Hepatocyte (in vitro differentiated cells): Measurements from ENCODE around the gene NGEF. TPM values are rescaled to one million over a fixed set of nuclear protein-coding genes. Genes with fewer than 3 reads are reported as not detected.

Experiments used
- DNase-seq: peaks from one replicate; pipeline ENCODE4 v3.0.0-alpha.2; 2016; ENCODE audit warnings: low spot score
- H2AFZ ChIP-seq: fragments of 200-600 bp; sonication (generic); 2 replicates; pipeline ENCODE4 v1.6.0; 2016; ENCODE audit warnings: antibody characterized with exemption, mild to moderate bottlenecking
- H3K27ac ChIP-seq: fragments of 200-600 bp; sonication (generic); 2 replicates; pipeline ENCODE4 v1.5.1; 2016; ENCODE audit warnings: mild to moderate bottlenecking
- H3K27me3 ChIP-seq: fragments of 200-600 bp; sonication (generic); 2 replicates; pipeline ENCODE4 v1.6.1; 2016
- H3K36me3 ChIP-seq: fragments of 200-600 bp; sonication (generic); replicated peaks from 2 replicates; pipeline ENCODE4 v1.5.1; 2016; ENCODE audit warnings: low read depth; ENCODE audit not compliant: insufficient read depth
- H3K4me1 ChIP-seq: fragments of 200-600 bp; sonication (generic); 2 replicates; pipeline ENCODE4 v1.5.1; 2016; ENCODE audit warnings: mild to moderate bottlenecking, moderate library complexity; ENCODE audit not compliant: insufficient read depth
- H3K4me2 ChIP-seq: fragments of 200-600 bp; sonication (generic); 2 replicates; pipeline ENCODE4 v1.6.0; 2016
- H3K4me3 ChIP-seq: fragments of 200-600 bp; sonication (generic); 2 replicates; pipeline ENCODE4 v1.5.1; 2016; ENCODE audit warnings: mild to moderate bottlenecking
- H3K79me2 ChIP-seq: fragments of 200-600 bp; sonication (generic); 2 replicates; pipeline ENCODE4 v1.6.0; 2017; ENCODE audit warnings: mild to moderate bottlenecking
- H3K9me2 ChIP-seq: fragments of 200-600 bp; sonication (generic); replicated peaks from 2 replicates; pipeline ENCODE4 v1.6.0; 2017; ENCODE audit warnings: mild to moderate bottlenecking; ENCODE audit not compliant: insufficient read depth
- H3K9me3 ChIP-seq: fragments of 200-600 bp; sonication (generic); 2 replicates; pipeline ENCODE4 v1.5.1; 2016; ENCODE audit warnings: low read depth, mild to moderate bottlenecking
- H4K20me1 ChIP-seq: fragments of 200-600 bp; sonication (generic); 2 replicates; pipeline ENCODE4 v1.6.0; 2016; ENCODE audit warnings: mild to moderate bottlenecking; ENCODE audit not compliant: insufficient read depth, poor library complexity, severe bottlenecking
- EZH2 ChIP-seq: fragments of 200-600 bp; sonication (generic); IDR thresholded peaks from 2 replicates; pipeline ENCODE4 v1.6.1; 2016; ENCODE audit warnings: antibody characterized with exemption, mild to moderate bottlenecking, borderline replicate concordance
- EZH2phosphoT487 ChIP-seq: fragments of 200-600 bp; sonication (generic); IDR thresholded peaks from one replicate; pipeline ENCODE4 v1.6.1; 2018; ENCODE audit warnings: antibody characterized with exemption, mild to moderate bottlenecking, low read depth, moderate library complexity; ENCODE audit not compliant: unreplicated experiment, severe bottlenecking
- WGBS: methylation state at CpG from one replicate; pipeline ENCODE4 v1.1.6; 2016; ENCODE audit warnings: low lambda C conversion rate; ENCODE audit errors: missing lambda C conversion rate; 5-methylcytosine and 5-hydroxymethylcytosine counted together
- polyA plus RNA-seq: library from polyadenylated mRNA; unstranded; fragments of >200 nt; fragmentation: Nextera tagmentation; extraction: Ambion mirVana; gene quantifications from 2 replicates; pipeline ENCODE4 v1.2.1, GENCODE V29; 2016
- total RNA-seq: library from RNA; depleted of rRNA; stranded (reverse); fragments of >200 nt; gene quantifications from 2 replicates; pipeline ENCODE4 v1.2.3, GENCODE V29; 2014
- TF ChIP-seq, protein P1 (sequence below): fragments of 200-600 bp; sonication (generic); IDR thresholded peaks from 2 replicates; pipeline ENCODE4 v1.5.1; 2016; ENCODE audit warnings: antibody characterized with exemption, mild to moderate bottlenecking; ENCODE audit not compliant: poor library complexity

Gene NGEF
- total and polyA plus RNA-seq, 2 experiments from 2014 or later: 2.2 to 3.2 TPM

DNA sequence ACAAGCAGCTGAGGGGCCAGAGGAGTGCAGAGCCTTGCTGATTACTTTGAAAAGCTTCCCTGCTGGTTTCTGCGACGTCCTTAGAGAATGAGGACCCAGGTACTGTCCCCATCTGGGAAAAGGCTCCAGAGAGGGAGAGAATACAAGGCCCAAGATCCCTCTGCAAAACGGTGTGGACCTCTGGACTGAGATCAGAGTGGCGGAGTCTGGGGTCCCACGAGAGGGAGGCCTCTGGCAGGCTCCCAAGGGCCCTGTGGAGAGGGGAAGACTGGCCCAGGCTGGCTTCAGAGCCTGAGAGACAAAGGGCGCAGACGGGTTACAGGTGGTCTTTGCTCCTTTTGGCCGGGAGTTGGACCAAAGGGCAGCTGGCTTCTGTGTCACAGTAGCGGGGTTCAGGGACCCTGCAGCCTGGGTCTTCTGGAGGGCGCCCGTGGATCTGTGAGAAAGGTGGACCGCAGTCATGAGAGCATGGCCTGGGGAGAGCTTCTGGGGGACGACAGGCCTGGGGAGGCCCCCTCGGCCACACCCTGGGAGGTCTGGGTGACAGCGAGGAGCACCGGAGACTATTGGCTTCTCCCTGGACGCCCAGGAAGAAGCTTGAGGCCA lies 142.2 kb downstream of the NGEF start:
- TF ChIP-seq EZH2phosphoT487: no peak
- no peak for TF ChIP-seq EZH2
- TF ChIP-seq, protein P1, sequence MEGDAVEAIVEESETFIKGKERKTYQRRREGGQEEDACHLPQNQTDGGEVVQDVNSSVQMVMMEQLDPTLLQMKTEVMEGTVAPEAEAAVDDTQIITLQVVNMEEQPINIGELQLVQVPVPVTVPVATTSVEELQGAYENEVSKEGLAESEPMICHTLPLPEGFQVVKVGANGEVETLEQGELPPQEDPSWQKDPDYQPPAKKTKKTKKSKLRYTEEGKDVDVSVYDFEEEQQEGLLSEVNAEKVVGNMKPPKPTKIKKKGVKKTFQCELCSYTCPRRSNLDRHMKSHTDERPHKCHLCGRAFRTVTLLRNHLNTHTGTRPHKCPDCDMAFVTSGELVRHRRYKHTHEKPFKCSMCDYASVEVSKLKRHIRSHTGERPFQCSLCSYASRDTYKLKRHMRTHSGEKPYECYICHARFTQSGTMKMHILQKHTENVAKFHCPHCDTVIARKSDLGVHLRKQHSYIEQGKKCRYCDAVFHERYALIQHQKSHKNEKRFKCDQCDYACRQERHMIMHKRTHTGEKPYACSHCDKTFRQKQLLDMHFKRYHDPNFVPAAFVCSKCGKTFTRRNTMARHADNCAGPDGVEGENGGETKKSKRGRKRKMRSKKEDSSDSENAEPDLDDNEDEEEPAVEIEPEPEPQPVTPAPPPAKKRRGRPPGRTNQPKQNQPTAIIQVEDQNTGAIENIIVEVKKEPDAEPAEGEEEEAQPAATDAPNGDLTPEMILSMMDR: no peak
- no peaks in the 10 kb centered on the region for H3K27me3 ChIP-seq
- H3K79me2 ChIP-seq: no peaks in the 10 kb centered on the region
- no peaks in the 10 kb centered on the region for H3K36me3 ChIP-seq
- no peaks in the 10 kb centered on the region for H3K9me3 ChIP-seq
- no peak overlapping the region for H3K4me2 ChIP-seq
- H2AFZ ChIP-seq: no peak overlapping the region
- no peaks in the 10 kb centered on the region for H4K20me1 ChIP-seq
- no peaks in the 10 kb centered on the region for H3K9me2 ChIP-seq
- H3K4me3 ChIP-seq: no peak overlapping the region
- no peak for DNase-seq
- WGBS: 91% methylated on average over 17 of the region's 17 CpGs
- peaks cover 7% of the 10 kb centered on the region for H3K4me1 ChIP-seq
- no peak overlapping the region for H3K27ac ChIP-seq

DNA sequence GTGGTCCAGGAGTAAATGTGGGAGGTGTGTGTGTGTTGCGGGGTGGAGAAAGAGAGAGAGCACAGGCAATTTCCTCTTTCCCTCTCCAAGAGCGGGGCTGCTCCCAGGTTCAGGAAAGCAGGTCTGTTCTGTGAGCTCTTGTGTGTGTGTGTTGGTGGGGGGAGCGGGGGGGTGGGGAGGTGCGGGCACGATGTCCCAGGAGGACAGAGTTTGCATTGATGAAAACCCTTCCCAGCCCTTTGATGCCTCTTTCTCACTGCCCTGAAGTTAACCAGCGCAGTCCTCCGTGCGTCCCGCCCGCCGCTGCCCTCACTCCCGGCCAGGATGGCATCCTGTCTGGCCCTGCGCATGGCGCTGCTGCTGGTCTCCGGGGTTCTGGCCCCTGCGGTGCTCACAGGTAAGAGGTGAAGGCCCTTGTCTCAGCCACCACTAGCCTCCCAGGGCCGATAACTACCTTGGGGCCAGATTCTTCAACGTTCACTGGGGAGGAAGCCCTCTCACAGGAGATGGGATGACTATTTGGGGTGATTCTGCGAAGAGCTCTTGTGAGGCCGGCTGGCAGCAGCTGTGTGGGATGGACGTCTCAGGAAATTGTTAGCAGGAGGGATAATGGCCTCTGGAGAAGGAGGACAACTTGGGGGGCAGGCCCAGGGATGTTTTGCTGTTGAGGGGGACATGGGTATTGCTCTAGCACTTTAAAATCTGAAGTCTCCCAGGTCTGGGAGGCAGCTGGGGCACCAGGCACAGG lies 142.9 kb downstream of the NGEF start, which contains the start of gene SNORC:
Gene SNORC (plus strand): TSS at position 247 of the 748 bp plus-strand sequence. CDS start 78 bp downstream, at position 325.
- TF ChIP-seq, protein P1: no peak
- TF ChIP-seq EZH2phosphoT487 (no peak), EZH2 (no peak)
- H4K20me1 ChIP-seq: no peaks in the 10 kb centered on the region
- WGBS: 89% methylated on average over 12 of the region's 21 CpGs
- H2AFZ ChIP-seq: no peak within 1 kb of the TSS
- no peak within 1 kb of the TSS for H3K27ac ChIP-seq
- no peaks in the 10 kb centered on the region for H3K27me3 ChIP-seq
- H3K4me1 ChIP-seq: peaks cover 4% of the 10 kb centered on the region
- H3K9me3 ChIP-seq: no peaks in the 10 kb centered on the region
- no peaks in the 10 kb centered on the region for H3K36me3 ChIP-seq
- no peak within 1 kb of the TSS for H3K4me3 ChIP-seq
- DNase-seq: no peak
- H3K4me2 ChIP-seq: no peak within 1 kb of the TSS
- no peaks in the 10 kb centered on the region for H3K79me2 ChIP-seq
- no peaks in the 10 kb centered on the region for H3K9me2 ChIP-seq

DNA sequence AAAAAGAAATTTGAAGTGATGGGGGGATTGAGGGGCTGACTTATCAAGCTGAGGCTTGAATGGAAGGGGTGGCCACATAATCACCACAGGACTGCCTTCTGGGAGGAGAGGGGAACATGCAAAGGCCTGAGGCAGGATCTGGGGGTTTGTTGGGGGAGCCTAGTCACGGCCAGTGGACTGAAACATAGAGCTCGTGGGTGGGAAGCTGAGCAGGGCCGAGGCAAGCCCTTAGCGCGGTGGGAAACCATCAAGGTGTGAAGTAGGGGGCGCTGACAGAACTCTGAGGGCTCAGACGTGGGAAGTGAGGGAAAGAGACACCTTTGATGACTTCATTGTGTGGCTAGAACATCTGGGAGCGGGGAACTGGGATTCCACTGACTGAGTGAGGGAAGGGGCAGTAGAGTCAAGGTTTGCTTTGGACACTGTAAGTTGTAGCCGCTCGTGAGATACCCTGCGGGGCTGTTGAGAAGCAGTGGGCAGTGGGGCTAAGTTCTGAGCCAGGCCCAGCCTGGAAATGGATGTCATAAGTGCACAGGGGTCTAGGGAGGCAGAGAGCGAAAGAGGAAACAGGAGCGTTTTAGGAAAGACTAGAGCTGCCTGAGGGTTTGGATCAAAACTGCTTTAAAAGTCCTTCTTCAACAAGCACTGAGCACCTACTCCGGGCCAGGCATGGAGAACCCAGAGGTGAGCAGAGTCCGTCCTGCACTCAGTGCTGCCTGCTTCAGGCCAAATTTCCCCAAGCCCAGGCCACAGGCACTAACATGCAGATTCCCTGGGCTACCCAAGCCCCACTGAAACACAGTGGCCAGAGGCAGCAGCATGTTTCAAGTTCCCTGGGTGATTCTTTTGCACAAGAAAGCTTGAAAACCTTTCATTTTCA lies 143.7 kb downstream of the NGEF start:
- no peaks in the 10 kb centered on the region for H3K9me3 ChIP-seq
- no peaks in the 10 kb centered on the region for H3K79me2 ChIP-seq
- H3K27me3 ChIP-seq: no peaks in the 10 kb centered on the region
- no peak overlapping the region for H2AFZ ChIP-seq
- 76% methylated on average over 15 of the region's 15 CpGs for WGBS
- H3K9me2 ChIP-seq: no peaks in the 10 kb centered on the region
- H3K36me3 ChIP-seq: no peaks in the 10 kb centered on the region
- H3K4me2 ChIP-seq: no peak overlapping the region
- peaks cover 4% of the 10 kb centered on the region for H3K4me1 ChIP-seq
- TF ChIP-seq EZH2 (no peak), EZH2phosphoT487 (no peak)
- TF ChIP-seq, protein P1: no peak
- H3K27ac ChIP-seq: no peak overlapping the region
- no peak for DNase-seq
- no peaks in the 10 kb centered on the region for H4K20me1 ChIP-seq
- no peak overlapping the region for H3K4me3 ChIP-seq
